ENCODE measurements around the gene TERB2. TPM values are rescaled to one million over a fixed set of nuclear protein-coding genes. Genes with fewer than 3 reads are reported as not detected.
A peak's percentile ranks its signal among the peaks of the same experiment; 100 is the strongest.
"Not testable (repeated sequence)": the region's sequence is repeated elsewhere in the genome, so short reads cannot be mapped to it uniquely, and the experiment has no call there.

Gene TERB2
- total RNA-seq, 1 experiment from 2014 or later, result not detected

DNA sequence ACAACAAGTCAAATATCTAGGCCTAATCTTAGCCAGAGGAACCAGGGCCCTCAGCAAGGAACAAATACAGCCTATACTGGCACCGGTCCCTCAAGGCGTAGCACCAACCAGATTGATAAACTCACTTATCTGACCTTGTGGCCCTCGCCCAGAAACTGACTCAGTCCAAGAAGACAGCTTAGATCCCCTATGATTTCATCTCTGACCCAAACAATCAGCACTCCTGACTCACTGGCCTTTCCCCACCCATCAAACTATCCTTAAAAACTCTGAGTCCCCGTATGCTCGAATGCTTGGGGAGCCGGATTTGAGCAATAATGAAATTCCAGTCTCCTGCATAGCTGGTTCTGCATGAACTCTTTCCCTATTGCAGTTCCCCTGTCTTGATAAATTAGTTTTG is 64.9 kb downstream of the TERB2 start:
- no peaks in the 10 kb centered on the region for H4K20me1 ChIP-seq (ENCODE audit: insufficient read depth)
- H3K9me3 ChIP-seq (ENCODE audit: insufficient read depth, low read depth), result no peaks in the 10 kb centered on the region
- no peak overlapping the region for H3K4me3 ChIP-seq
- peaks cover 4% of the 10 kb centered on the region; the same call in 1 of the 2 replicates for H3K27me3 ChIP-seq (ENCODE audit: insufficient read depth, low read depth)
- intact Hi-C loops (cut with micrococcal nuclease; ENCODE audit: unreplicated experiment), result no loop called here
- peak; percentile 35 to 65 for DNase-seq
- 0 out of 2 replicates have a peak overlapping the region, but pooled peaks have one; percentile 13 for H3K4me2 ChIP-seq
- CTCF ChIA-PET, result interaction anchor here (1.1 kb wide), 1 partner anchor 97 kb away, joined by 5 read pairs; no protein-coding TSS in a partner anchor
- no peaks in the 10 kb centered on the region for H3K9me2 ChIP-seq (ENCODE audit: insufficient read depth)
- H3K79me2 ChIP-seq (ENCODE audit: low read depth), result no peaks in the 10 kb centered on the region
- H3K36me3 ChIP-seq (ENCODE audit: low read depth), result no peaks in the 10 kb centered on the region
- H3F3A ChIP-seq (ENCODE audit: insufficient read depth, low read depth), result no peaks in the 10 kb centered on the region
- no peak overlapping the region for H2AFZ ChIP-seq
- H3K27ac ChIP-seq, result no peak overlapping the region
- TF ChIP-seq, protein P1, sequence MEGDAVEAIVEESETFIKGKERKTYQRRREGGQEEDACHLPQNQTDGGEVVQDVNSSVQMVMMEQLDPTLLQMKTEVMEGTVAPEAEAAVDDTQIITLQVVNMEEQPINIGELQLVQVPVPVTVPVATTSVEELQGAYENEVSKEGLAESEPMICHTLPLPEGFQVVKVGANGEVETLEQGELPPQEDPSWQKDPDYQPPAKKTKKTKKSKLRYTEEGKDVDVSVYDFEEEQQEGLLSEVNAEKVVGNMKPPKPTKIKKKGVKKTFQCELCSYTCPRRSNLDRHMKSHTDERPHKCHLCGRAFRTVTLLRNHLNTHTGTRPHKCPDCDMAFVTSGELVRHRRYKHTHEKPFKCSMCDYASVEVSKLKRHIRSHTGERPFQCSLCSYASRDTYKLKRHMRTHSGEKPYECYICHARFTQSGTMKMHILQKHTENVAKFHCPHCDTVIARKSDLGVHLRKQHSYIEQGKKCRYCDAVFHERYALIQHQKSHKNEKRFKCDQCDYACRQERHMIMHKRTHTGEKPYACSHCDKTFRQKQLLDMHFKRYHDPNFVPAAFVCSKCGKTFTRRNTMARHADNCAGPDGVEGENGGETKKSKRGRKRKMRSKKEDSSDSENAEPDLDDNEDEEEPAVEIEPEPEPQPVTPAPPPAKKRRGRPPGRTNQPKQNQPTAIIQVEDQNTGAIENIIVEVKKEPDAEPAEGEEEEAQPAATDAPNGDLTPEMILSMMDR (conservative IDR thresholded peaks at IDR 0.05), result no peak
- TF ChIP-seq EZH2 (IDR thresholded peaks at IDR 0.05; ENCODE audit: low read depth), result no peak
- POLR2A ChIA-PET (ENCODE audit: unreplicated experiment), result interaction anchor here (0.6 kb wide), 1 partner anchor 293 kb away, joined by 4 read pairs; no protein-coding TSS in a partner anchor
- peaks cover 11% of the 10 kb centered on the region for H3K4me1 ChIP-seq (replicated peaks; ENCODE audit: insufficient read depth)
- BruUV-seq (replicated peaks), result no TSS peak

- no peaks in the 10 kb centered on the region for H4K20me1 ChIP-seq (ENCODE audit: insufficient read depth)
- no TSS peak for BruUV-seq (replicated peaks)
- intact Hi-C loops (cut with micrococcal nuclease; ENCODE audit: unreplicated experiment), result no loop called here
- no peaks in the 10 kb centered on the region for H3K36me3 ChIP-seq (ENCODE audit: low read depth)
- peak within 1 kb of the TSS; percentile 95 for H3K4me2 ChIP-seq
- H3K4me1 ChIP-seq (replicated peaks; ENCODE audit: insufficient read depth), result peaks cover 11% of the 10 kb centered on the region
- peak within 1 kb of the TSS; percentile 77 for H3K4me3 ChIP-seq
- H3K27me3 ChIP-seq (ENCODE audit: insufficient read depth, low read depth), result peaks cover 4% of the 10 kb centered on the region; the same call in 1 of the 2 replicates
- H3K9me2 ChIP-seq (ENCODE audit: insufficient read depth), result no peaks in the 10 kb centered on the region
- no peaks in the 10 kb centered on the region for H3K79me2 ChIP-seq (ENCODE audit: low read depth)
- ChIA-PET CTCF (no interaction called here), POLR2A (ENCODE audit: unreplicated experiment) (interaction anchor here (0.5 to 0.6 kb wide), 3 partner anchors 20 to 95 kb away, joined by 3 to 4 read pairs (median 3); no protein-coding TSS in a partner anchor)
- H3F3A ChIP-seq (ENCODE audit: insufficient read depth, low read depth), result no peaks in the 10 kb centered on the region
- no peaks in the 10 kb centered on the region for H3K9me3 ChIP-seq (ENCODE audit: insufficient read depth, low read depth)
- H3K27ac ChIP-seq, result 0 out of 2 replicates have a peak within 1 kb of the TSS, but pooled peaks have one; percentile 24
- H2AFZ ChIP-seq, result peak within 1 kb of the TSS; percentile 94
- DNase-seq, result peak; percentile 64 to 91
- TF ChIP-seq EZH2 (IDR thresholded peaks at IDR 0.05; ENCODE audit: low read depth), result no peak
- TF ChIP-seq, protein P1 (conservative IDR thresholded peaks at IDR 0.05), result no peak
These were observed 66.6 kb downstream of the TERB2 start, which contains the start of gene SORD for GRCh38 chr15:45022871-45023658. SORD (plus strand) TSS chr15:45023195; CDS start chr15:45023284, 89 bp downstream.

DNA sequence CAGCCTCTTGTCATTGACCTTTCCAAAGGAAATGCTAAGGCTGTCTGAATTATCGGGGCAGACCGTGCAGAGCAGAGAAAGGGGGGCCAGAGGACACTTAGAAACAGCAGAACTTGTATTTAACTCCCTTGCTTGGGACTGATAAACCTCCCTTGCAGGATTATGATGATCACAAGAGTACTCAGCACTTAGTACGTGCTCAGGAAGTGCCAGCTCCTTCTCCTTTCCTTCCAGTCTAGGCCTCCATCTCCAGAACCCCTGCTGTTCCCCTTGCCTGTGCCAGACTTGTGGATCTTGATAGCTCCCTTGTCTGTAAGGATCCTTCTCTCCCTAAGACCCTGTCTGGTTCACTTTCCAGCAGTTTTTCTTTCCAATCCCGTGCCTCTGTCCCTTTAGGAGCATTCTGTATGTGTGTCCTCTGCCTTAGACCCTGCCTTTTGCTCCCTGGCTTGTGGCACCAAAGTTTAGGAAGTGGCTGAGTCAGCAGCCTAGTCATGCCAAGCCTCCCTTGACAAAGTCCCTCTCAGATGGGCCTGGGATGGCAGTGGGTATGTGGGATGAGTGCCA is 67.3 kb downstream of the TERB2 start:
- no peaks in the 10 kb centered on the region for H3K36me3 ChIP-seq (ENCODE audit: low read depth)
- H4K20me1 ChIP-seq (ENCODE audit: insufficient read depth), result no peaks in the 10 kb centered on the region
- POLR2A ChIA-PET (ENCODE audit: unreplicated experiment), result interaction anchor here (0.5 to 0.6 kb wide), 3 partner anchors 20 to 94 kb away, joined by 3 to 4 read pairs (median 3); no protein-coding TSS in a partner anchor
- TF ChIP-seq EZH2 (IDR thresholded peaks at IDR 0.05; ENCODE audit: low read depth), result no peak
- TF ChIP-seq, protein P1 (conservative IDR thresholded peaks at IDR 0.05), result no peak
- no peaks in the 10 kb centered on the region for H3K9me3 ChIP-seq (ENCODE audit: insufficient read depth, low read depth)
- H3K4me3 ChIP-seq, result peak overlapping the region; percentile 77
- intact Hi-C loops (cut with micrococcal nuclease; ENCODE audit: unreplicated experiment), result no loop called here
- H3F3A ChIP-seq (ENCODE audit: insufficient read depth, low read depth), result no peaks in the 10 kb centered on the region
- H2AFZ ChIP-seq, result peak overlapping the region; percentile 94
- no peaks in the 10 kb centered on the region for H3K79me2 ChIP-seq (ENCODE audit: low read depth)
- peak overlapping the region; percentile 95 for H3K4me2 ChIP-seq
- BruUV-seq (replicated peaks), result no TSS peak
- H3K27me3 ChIP-seq (ENCODE audit: insufficient read depth, low read depth), result no peaks in the 10 kb centered on the region
- peaks cover 11% of the 10 kb centered on the region for H3K4me1 ChIP-seq (replicated peaks; ENCODE audit: insufficient read depth)
- CTCF ChIA-PET, result no interaction called here
- H3K9me2 ChIP-seq (ENCODE audit: insufficient read depth), result no peaks in the 10 kb centered on the region
- H3K27ac ChIP-seq, result no peak overlapping the region
- peak in 1 of 2 experiments; percentile 33 for DNase-seq

DNA sequence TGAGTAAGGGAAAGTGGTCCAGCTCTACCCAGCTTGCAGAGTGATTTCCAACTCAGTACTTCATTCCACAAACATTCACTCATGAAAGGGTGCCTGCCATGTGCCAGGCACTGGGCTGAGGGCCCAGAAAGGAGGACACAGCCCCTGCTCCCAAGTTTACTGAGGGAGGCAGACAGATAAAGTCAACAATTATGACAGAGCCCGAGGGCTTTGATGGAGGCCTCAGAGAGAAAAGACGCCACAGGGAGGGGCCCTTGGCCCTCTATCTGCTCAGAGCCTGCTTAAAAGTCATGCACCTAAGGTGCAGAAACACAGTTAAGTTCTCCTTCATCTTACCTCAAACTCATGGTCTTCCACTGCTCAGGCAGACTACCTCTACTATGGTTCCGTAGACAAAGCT is 68.2 kb downstream of the TERB2 start:
- BruUV-seq (replicated peaks); H3K4me3 ChIP-seq; CTCF ChIA-PET: not testable (repeated sequence)

DNA sequence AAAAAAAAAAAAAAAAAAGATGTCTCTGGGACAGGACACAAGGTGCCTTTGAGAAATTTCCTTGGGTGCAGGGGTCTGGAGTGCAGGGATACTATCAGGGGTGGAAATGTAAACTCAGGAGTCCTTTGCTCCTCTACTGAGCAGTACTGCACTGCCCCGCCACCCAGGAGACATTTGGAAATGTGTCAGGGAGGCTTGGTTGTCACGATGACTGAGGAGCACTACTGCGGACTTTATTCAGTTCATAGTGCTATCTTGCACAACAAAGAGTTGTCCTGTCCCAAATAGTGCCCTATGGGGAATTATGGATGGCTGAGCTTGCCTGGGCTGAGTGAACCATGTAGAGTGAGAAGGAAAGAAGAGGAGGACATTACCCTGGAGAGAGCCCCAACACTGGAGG is 69.1 kb downstream of the TERB2 start:
- H3K27ac ChIP-seq; intact Hi-C loops (cut with micrococcal nuclease; ENCODE audit: unreplicated experiment); DNase-seq; H2AFZ ChIP-seq; H3K36me3 ChIP-seq (ENCODE audit: low read depth); H3F3A ChIP-seq (ENCODE audit: insufficient read depth, low read depth); H3K4me2 ChIP-seq; H3K4me3 ChIP-seq; H3K9me3 ChIP-seq (ENCODE audit: insufficient read depth, low read depth); POLR2A ChIA-PET (ENCODE audit: unreplicated experiment); H3K9me2 ChIP-seq (ENCODE audit: insufficient read depth); BruUV-seq (replicated peaks); CTCF ChIA-PET; H3K27me3 ChIP-seq (ENCODE audit: insufficient read depth, low read depth); H4K20me1 ChIP-seq (ENCODE audit: insufficient read depth); H3K79me2 ChIP-seq (ENCODE audit: low read depth): not testable (repeated sequence)
- peaks cover 11% of the 10 kb centered on the region for H3K4me1 ChIP-seq (replicated peaks; ENCODE audit: insufficient read depth)

More for the DNA sequence above, 68.2 kb downstream of the TERB2 start:
- H3K4me2 ChIP-seq; H3K79me2 ChIP-seq (ENCODE audit: low read depth); DNase-seq; H3K9me2 ChIP-seq (ENCODE audit: insufficient read depth); H3K36me3 ChIP-seq (ENCODE audit: low read depth); H2AFZ ChIP-seq; H3K9me3 ChIP-seq (ENCODE audit: insufficient read depth, low read depth); POLR2A ChIA-PET (ENCODE audit: unreplicated experiment); H3F3A ChIP-seq (ENCODE audit: insufficient read depth, low read depth); intact Hi-C loops (cut with micrococcal nuclease; ENCODE audit: unreplicated experiment); H3K27ac ChIP-seq; H3K27me3 ChIP-seq (ENCODE audit: insufficient read depth, low read depth); H4K20me1 ChIP-seq (ENCODE audit: insufficient read depth): not testable (repeated sequence)
- peaks cover 11% of the 10 kb centered on the region for H3K4me1 ChIP-seq (replicated peaks; ENCODE audit: insufficient read depth)

All from PC-9 (cell line).